H9 (cell line): ENCODE measurements around the gene TMEM184B. TPM values are rescaled to one million over a fixed set of nuclear protein-coding genes. Genes with fewer than 3 reads are reported as not detected.

Experiments used
- DNase-seq: peaks from one replicate; pipeline ENCODE4 v3.0.0-alpha.2; 2017
- H2AFZ ChIP-seq: one replicate; pipeline ENCODE4 v1.6.1; 2013; ENCODE audit warnings: mild to moderate bottlenecking, low read length, control low read depth, moderate library complexity
- H2AK5ac ChIP-seq: 2 replicates; pipeline ENCODE4 v1.6.1; 2013; ENCODE audit warnings: low read length, control low read depth, mixed read lengths; ENCODE audit not compliant: insufficient read length
- H2BK120ac ChIP-seq: one replicate; pipeline ENCODE4 v1.6.1; 2013; ENCODE audit warnings: low read depth, mild to moderate bottlenecking, low read length, control low read depth, inconsistent platforms; ENCODE audit not compliant: poor library complexity, severe bottlenecking
- H2BK12ac ChIP-seq: 2 replicates; pipeline ENCODE4 v1.6.1; 2013; ENCODE audit warnings: low read length, control low read depth, mixed read lengths, low read depth; ENCODE audit not compliant: insufficient read length
- H2BK15ac ChIP-seq: 2 replicates; pipeline ENCODE4 v1.6.1; 2013; ENCODE audit warnings: low read depth, low read length, control low read depth
- H2BK20ac ChIP-seq: one replicate; pipeline ENCODE4 v1.6.1; 2013; ENCODE audit warnings: low read depth, mild to moderate bottlenecking, low read length, control low read depth, inconsistent platforms; ENCODE audit not compliant: poor library complexity, severe bottlenecking
- H2BK5ac ChIP-seq: 2 replicates; pipeline ENCODE4 v1.6.1; 2013; ENCODE audit warnings: low read length, control low read depth, mixed read lengths; ENCODE audit not compliant: insufficient read length
- H3K14ac ChIP-seq: 2 replicates; pipeline ENCODE4 v1.6.1; 2013; ENCODE audit warnings: low read length, control low read depth; ENCODE audit not compliant: insufficient read depth
- H3K18ac ChIP-seq: 2 replicates; pipeline ENCODE4 v1.6.1; 2013; ENCODE audit warnings: low read depth, mild to moderate bottlenecking, mixed read lengths, low read length, control low read depth; ENCODE audit not compliant: insufficient read length
- H3K23ac ChIP-seq: 2 replicates; pipeline ENCODE4 v1.6.1; 2013; ENCODE audit warnings: low read length, control low read depth, mixed read lengths, low read depth; ENCODE audit not compliant: insufficient read length
- H3K23me2 ChIP-seq: 2 replicates; pipeline ENCODE4 v1.6.1; 2013; ENCODE audit warnings: low read depth, mild to moderate bottlenecking, mixed read lengths, low read length, control low read depth; ENCODE audit not compliant: insufficient read length, poor library complexity, severe bottlenecking
- H3K27ac ChIP-seq: 2 replicates; pipeline ENCODE4 v1.5.1; 2013; ENCODE audit warnings: low read length, control low read depth, mixed read lengths, low read depth; ENCODE audit not compliant: insufficient read length
- H3K27me3 ChIP-seq: 2 replicates; pipeline ENCODE4 v1.6.1; 2013; ENCODE audit warnings: low read length, control low read depth, inconsistent platforms; ENCODE audit not compliant: insufficient read depth
- H3K4ac ChIP-seq: 2 replicates; pipeline ENCODE4 v1.6.1; 2013; ENCODE audit warnings: low read depth, mild to moderate bottlenecking, control low read depth, inconsistent platforms, low read length, moderate library complexity
- H3K4me1 ChIP-seq: 2 replicates; pipeline ENCODE4 v1.6.1; 2013; ENCODE audit warnings: low read length, control low read depth, inconsistent platforms; ENCODE audit not compliant: insufficient read depth
- H3K4me2 ChIP-seq: 2 replicates; pipeline ENCODE4 v1.6.1; 2013; ENCODE audit warnings: low read length, control low read depth, mixed read lengths; ENCODE audit not compliant: insufficient read length, insufficient read depth
- H3K56ac ChIP-seq: 2 replicates; pipeline ENCODE4 v1.6.1; 2013; ENCODE audit warnings: low read depth, mild to moderate bottlenecking, mixed read lengths, low read length, control low read depth; ENCODE audit not compliant: insufficient read length
- H3K79me1 ChIP-seq: 2 replicates; pipeline ENCODE4 v1.6.1; 2013; ENCODE audit warnings: low read depth, mild to moderate bottlenecking, moderate library complexity, low read length, control low read depth, inconsistent platforms; ENCODE audit not compliant: insufficient read depth, poor library complexity, severe bottlenecking
- H3K79me2 ChIP-seq: 2 replicates; pipeline ENCODE4 v1.6.1; 2013; ENCODE audit warnings: low read length, control low read depth, inconsistent platforms; ENCODE audit not compliant: insufficient read depth
- H3K9ac ChIP-seq: 2 replicates; pipeline ENCODE4 v1.6.1; 2013; ENCODE audit warnings: low read length, control low read depth, mixed read lengths; ENCODE audit not compliant: insufficient read length; ENCODE audit errors: extremely low read depth
- H3K9me3 ChIP-seq: one replicate; pipeline ENCODE4 v1.6.1; 2013; ENCODE audit warnings: low read depth, low read length, inconsistent platforms; ENCODE audit not compliant: control insufficient read depth
- H3T11ph ChIP-seq: one replicate; pipeline ENCODE4 v1.6.1; 2013; ENCODE audit warnings: mild to moderate bottlenecking, low read length, control low read depth, inconsistent platforms
- H4K20me1 ChIP-seq: one replicate; pipeline ENCODE4 v1.6.1; 2013; ENCODE audit not compliant: control insufficient read depth, insufficient read length, insufficient read depth
- H4K5ac ChIP-seq: 2 replicates; pipeline ENCODE4 v1.6.1; 2013; ENCODE audit warnings: low read depth, mild to moderate bottlenecking, mixed read lengths, low read length, control low read depth; ENCODE audit not compliant: insufficient read length
- H4K8ac ChIP-seq: replicated peaks from 2 replicates; pipeline ENCODE4 v1.6.1; 2013; ENCODE audit warnings: low read length, control low read depth, mixed read lengths, low read depth; ENCODE audit not compliant: insufficient read length
- H4K91ac ChIP-seq: 2 replicates; pipeline ENCODE4 v1.6.1; 2013; ENCODE audit warnings: low read depth, mild to moderate bottlenecking, moderate library complexity, mixed read lengths, low read length, control low read depth; ENCODE audit not compliant: insufficient read length
- H3K27ac Mint-ChIP-seq, 3 experiments: 2 replicates in 2 of 3; 3 replicates in 1 of 3; pipeline ENCODE4 v1.8.0; 2020 to 2021; ENCODE audit warnings: mixed read lengths in 3 of 3, mild to moderate bottlenecking in 1 of 3, moderate library complexity in 1 of 3
- H3K27me3 Mint-ChIP-seq: 2 replicates; pipeline ENCODE4 v1.8.0; 2021; ENCODE audit warnings: low read depth, mild to moderate bottlenecking, moderate library complexity, mixed read lengths
- H3K36me3 Mint-ChIP-seq, 3 experiments: 2 replicates in 2 of 3; 3 replicates in 1 of 3; pipeline ENCODE4 v1.8.0; 2020 to 2021; ENCODE audit warnings: low read depth in 3 of 3, mixed read lengths in 3 of 3; ENCODE audit not compliant: insufficient read depth in 1 of 3
- H3K4me1 Mint-ChIP-seq, 2 experiments: 2 replicates each; pipeline ENCODE4 v1.8.0; 2020; ENCODE audit warnings: mixed read lengths in 2 of 2
- H3K4me3 Mint-ChIP-seq, 2 experiments: 2 replicates in 1 of 2; 3 replicates in 1 of 2; pipeline ENCODE4 v1.8.0; 2020 to 2021; ENCODE audit warnings: mild to moderate bottlenecking in 2 of 2, mixed read lengths in 2 of 2, moderate library complexity in 1 of 2
- H3K9me3 Mint-ChIP-seq, 2 experiments: 2 replicates in 1 of 2; 3 replicates in 1 of 2; pipeline ENCODE4 v1.8.0; 2020; ENCODE audit warnings: mild to moderate bottlenecking in 2 of 2, mixed read lengths in 2 of 2, moderate library complexity in 1 of 2
- WGBS: extraction: QIAGEN DNeasy Blood & Tissue Kit; methylation state at CpG from one replicate; pipeline ENCODE4 v1.1.7; 2013; ENCODE audit warnings: missing lambda C conversion rate, low lambda C conversion rate, mixed read lengths; ENCODE audit not compliant: insufficient read length; ENCODE audit errors: extremely low coverage; 5-methylcytosine and 5-hydroxymethylcytosine counted together
- total RNA-seq: library from RNA; stranded (reverse); gene quantifications from 2 replicates; pipeline ENCODE4 v1.2.1, GENCODE V29; 2021
- TF ChIP-seq, protein P1 (sequence below): fragments of 200-600 bp; sonication (generic); conservative IDR thresholded peaks from 3 replicates; pipeline ENCODE4 v1.8.0; 2021; ENCODE audit warnings: antibody characterized with exemption, mild to moderate bottlenecking

TMEM184B gene
- total RNA-seq, 1 experiment from 2014 or later = 58.5 TPM

GRCh38 chr22:38213990-38214301 lies 58.9 kb downstream of the TMEM184B start:
- peak overlapping the region; percentile 52 to 77 for H3K4me3 Mint-ChIP-seq
- no peaks in the 10 kb centered on the region for H3K79me2 ChIP-seq

More at GRCh38 chr22:38213990-38214301, 58.9 kb downstream of the TMEM184B start:
- H2AK5ac ChIP-seq = no peak overlapping the region
- DNase-seq = no peak
- no peaks in the 10 kb centered on the region; the same call in 1 of the 2 replicates for H3K27me3 ChIP-seq
- H3K23me2 ChIP-seq = peaks cover 3% of the 10 kb centered on the region
- H3K14ac ChIP-seq = no peak overlapping the region
- no peaks in the 10 kb centered on the region for H3K9me3 ChIP-seq
- peak overlapping the region; percentile 30 for H3K4me2 ChIP-seq
- Mint-ChIP-seq H3K27ac (no peak overlapping the region), H3K27me3 (peaks cover 22% of the 10 kb centered on the region), H3K9me3 (peaks cover 0 to 2% of the 10 kb centered on the region in 2 experiments; a peak in 1 of 5 replicates), H3K4me1 (peaks cover 22 to 38% of the 10 kb centered on the region in 2 experiments), H3K36me3 (peaks cover 4 to 8% (median 6%) of the 10 kb centered on the region in 3 experiments)
- no peak overlapping the region for H2BK12ac ChIP-seq
- no peak overlapping the region for H2BK15ac ChIP-seq
- H3K18ac ChIP-seq = no peak overlapping the region
- H2BK120ac ChIP-seq = no peak overlapping the region
- no peak overlapping the region for H3K27ac ChIP-seq
- H4K8ac ChIP-seq = no peak overlapping the region
- peaks cover 4% of the 10 kb centered on the region; the same call in 1 of the 2 replicates for H3K4me1 ChIP-seq
- no peak overlapping the region for H2BK20ac ChIP-seq
- no CpG with 5 or more reads among the region's 8 CpGs for WGBS
- no peak overlapping the region for H2BK5ac ChIP-seq
- H3K4ac ChIP-seq = no peak overlapping the region
- no peaks in the 10 kb centered on the region for H3K79me1 ChIP-seq
- H3K9ac ChIP-seq = no peak overlapping the region
- no peak overlapping the region for H4K91ac ChIP-seq
- no peaks in the 10 kb centered on the region for H4K20me1 ChIP-seq
- H3K23ac ChIP-seq = no peak overlapping the region
- H3K56ac ChIP-seq = no peak overlapping the region
- no peak overlapping the region for H3T11ph ChIP-seq
- TF ChIP-seq, protein P1, sequence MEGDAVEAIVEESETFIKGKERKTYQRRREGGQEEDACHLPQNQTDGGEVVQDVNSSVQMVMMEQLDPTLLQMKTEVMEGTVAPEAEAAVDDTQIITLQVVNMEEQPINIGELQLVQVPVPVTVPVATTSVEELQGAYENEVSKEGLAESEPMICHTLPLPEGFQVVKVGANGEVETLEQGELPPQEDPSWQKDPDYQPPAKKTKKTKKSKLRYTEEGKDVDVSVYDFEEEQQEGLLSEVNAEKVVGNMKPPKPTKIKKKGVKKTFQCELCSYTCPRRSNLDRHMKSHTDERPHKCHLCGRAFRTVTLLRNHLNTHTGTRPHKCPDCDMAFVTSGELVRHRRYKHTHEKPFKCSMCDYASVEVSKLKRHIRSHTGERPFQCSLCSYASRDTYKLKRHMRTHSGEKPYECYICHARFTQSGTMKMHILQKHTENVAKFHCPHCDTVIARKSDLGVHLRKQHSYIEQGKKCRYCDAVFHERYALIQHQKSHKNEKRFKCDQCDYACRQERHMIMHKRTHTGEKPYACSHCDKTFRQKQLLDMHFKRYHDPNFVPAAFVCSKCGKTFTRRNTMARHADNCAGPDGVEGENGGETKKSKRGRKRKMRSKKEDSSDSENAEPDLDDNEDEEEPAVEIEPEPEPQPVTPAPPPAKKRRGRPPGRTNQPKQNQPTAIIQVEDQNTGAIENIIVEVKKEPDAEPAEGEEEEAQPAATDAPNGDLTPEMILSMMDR = no peak
- no peak overlapping the region for H4K5ac ChIP-seq
- no peak overlapping the region for H2AFZ ChIP-seq
